Measurements from ENCODE around the gene IL22. TPM values are rescaled to one million over a fixed set of nuclear protein-coding genes. Genes with fewer than 3 reads are reported as not detected.

IL22 gene
- not detected for total RNA-seq
- under 1 TPM in 1 of 3 donors, not detected in 2; 0.15 TPM for polyA plus RNA-seq
- long read RNA-seq, donor 1, result 0 reads
- long read RNA-seq, donor 2, result 0 reads
- long read RNA-seq, donor 3, result 0 reads
- long read RNA-seq, donor 4, result 0 reads
- long read RNA-seq, donor 5, result 0 reads
- long read RNA-seq, donor 6, result 0 reads
- long read RNA-seq, donor 7, result 0 reads
- long read RNA-seq, donor 8, result 0 reads
- long read RNA-seq, donor 9, result 0 reads
- long read RNA-seq, donor 10, result 0 reads

GRCh38 chr12:68253504-68253903 lies at the start of gene IL22:
TSS of gene IL22 (minus strand) at chr12:68253604. CDS start at chr12:68253448, 156 bp downstream.
- no peak for DNase-seq
- 87 to 93% (median 90%) methylated on average over 7 of the region's 7 CpGs for WGBS, 5 donors
- Histone ChIP-seq H3K4me1 (no peaks in the 10 kb centered on the region), H3K9me3 (no peaks in the 10 kb centered on the region), H3K36me3 (no peaks in the 10 kb centered on the region), H3K4me3 (no peak within 1 kb of the TSS), H3K27me3 (peaks cover 0 to 3% (median 0%) of the 10 kb centered on the region in 3 donors), H3K27ac (no peak within 1 kb of the TSS)
- TF ChIP-seq POLR2AphosphoS5 (IDR thresholded peaks at IDR 0.05), result no peak
- no peak for TF ChIP-seq POLR2A (IDR thresholded peaks at IDR 0.05)
- no peak for TF ChIP-seq CTCF (IDR thresholded peaks at IDR 0.05)
- TF ChIP-seq EP300 (IDR thresholded peaks at IDR 0.05), result no peak
- intact Hi-C loops (cut with DNase I; ENCODE audit: low total_unique reads), result no loop called here

GRCh38 chr12:68297929-68298328 lies 44.5 kb upstream of the IL22 start:
- no peak overlapping the region for H3K27ac ChIP-seq
- no peaks in the 10 kb centered on the region for H3K9me3 ChIP-seq
- H3K4me3 ChIP-seq, result no peak overlapping the region
- peaks cover 0 to 9% (median 3%) of the 10 kb centered on the region in 4 donors for H3K4me1 ChIP-seq
- 84 to 92% (median 89%) methylated on average over 4 of the region's 4 CpGs for WGBS, 5 donors
- no peak for DNase-seq
- no peaks in the 10 kb centered on the region for H3K27me3 ChIP-seq
- intact Hi-C loops (cut with DNase I; ENCODE audit: low total_unique reads), result no loop called here
- H3K36me3 ChIP-seq, result peaks cover 0 to 56% (median 42%) of the 10 kb centered on the region in 4 donors
- TF ChIP-seq POLR2A (IDR thresholded peaks at IDR 0.05) (no peak), EP300 (IDR thresholded peaks at IDR 0.05) (no peak), POLR2AphosphoS5 (IDR thresholded peaks at IDR 0.05) (no peak), CTCF (IDR thresholded peaks at IDR 0.05) (no peak)

- Histone ChIP-seq H3K27ac (no peak overlapping the region), H3K27me3 (no peaks in the 10 kb centered on the region), H3K4me1 (peaks cover 0 to 9% (median 3%) of the 10 kb centered on the region in 4 donors), H3K9me3 (no peaks in the 10 kb centered on the region), H3K4me3 (no peak overlapping the region), H3K36me3 (peaks cover 0 to 22% (median 13%) of the 10 kb centered on the region in 4 donors)
- TF ChIP-seq POLR2AphosphoS5 (IDR thresholded peaks at IDR 0.05), result no peak
- TF ChIP-seq CTCF (IDR thresholded peaks at IDR 0.05), result no peak
- no peak for TF ChIP-seq EP300 (IDR thresholded peaks at IDR 0.05)
- TF ChIP-seq POLR2A (IDR thresholded peaks at IDR 0.05), result no peak
- WGBS, 5 donors, result 15 to 38% (median 27%) methylated on average over 2 of the region's 2 CpGs
- peak in 1 of 2 donors; percentile 51 for DNase-seq
- intact Hi-C loops (cut with DNase I; ENCODE audit: low total_unique reads), result no loop called here
Observed at GRCh38 chr12:68294251-68294650, 40.8 kb upstream of the IL22 start.

- H3K27me3 ChIP-seq, result no peaks in the 10 kb centered on the region
- peaks cover 0 to 17% (median 11%) of the 10 kb centered on the region in 4 donors for H3K36me3 ChIP-seq
- H3K27ac ChIP-seq, result no peak overlapping the region
- no peak for TF ChIP-seq CTCF (IDR thresholded peaks at IDR 0.05)
- no peak for TF ChIP-seq POLR2A (IDR thresholded peaks at IDR 0.05)
- TF ChIP-seq POLR2AphosphoS5 (IDR thresholded peaks at IDR 0.05), result no peak
- no peak for TF ChIP-seq EP300 (IDR thresholded peaks at IDR 0.05)
- H3K4me1 ChIP-seq, result peaks cover 0 to 9% (median 3%) of the 10 kb centered on the region in 4 donors
- intact Hi-C loops (cut with DNase I; ENCODE audit: low total_unique reads), result no loop called here
- H3K9me3 ChIP-seq, result no peaks in the 10 kb centered on the region
- no peak for DNase-seq
- H3K4me3 ChIP-seq, result no peak overlapping the region
Observed at GRCh38 chr12:68293347-68293746, 39.9 kb upstream of the IL22 start.

All from stomach (tissue), 19 donors.